Natural killer cell (primary cell): ENCODE results near the gene TMEM98. TPM values are rescaled to one million over a fixed set of nuclear protein-coding genes. Genes with fewer than 3 reads are reported as not detected.
A peak's percentile ranks its signal among the peaks of the same experiment; 100 is the strongest.

Source experiments
- ATAC-seq, 3 donors: fragments of 150-1000 bp in 2 of 3; fragments of 200-7000 bp in 1 of 3; cut with Tn5 transposase; 1 replicate in 1 of 3; 2 replicates in 2 of 3; pipeline ENCODE4 v1.10.0; 2021; ENCODE audit warnings: mild to moderate bottlenecking in 2 of 3, moderate library complexity in 2 of 3
- DNase-seq, 2 donors: peaks; one replicate each; pipeline versions ENCODE4 v3.0.0 to v3.0.0-alpha.2; 2013 to 2021; ENCODE audit warnings: mixed read lengths in 1 of 2
- H3K27ac ChIP-seq: one replicate; pipeline ENCODE4 v1.5.1; 2013; ENCODE audit warnings: mild to moderate bottlenecking, low read length
- H3K27me3 ChIP-seq: one replicate; pipeline ENCODE4 v1.6.1; 2013; ENCODE audit warnings: low read length; ENCODE audit not compliant: control insufficient read depth, insufficient read depth
- H3K36me3 ChIP-seq: one replicate; pipeline ENCODE4 v1.6.1; 2013; ENCODE audit warnings: low read length; ENCODE audit not compliant: control insufficient read depth, insufficient read depth
- H3K4me1 ChIP-seq: one replicate; pipeline ENCODE4 v1.6.1; 2013; ENCODE audit warnings: low read length; ENCODE audit not compliant: control insufficient read depth, insufficient read depth
- H3K4me3 ChIP-seq: one replicate; pipeline ENCODE4 v1.5.1; 2013; ENCODE audit warnings: low read length
- H3K9me3 ChIP-seq: one replicate; pipeline ENCODE4 v1.6.1; 2013; ENCODE audit warnings: low read length; ENCODE audit not compliant: control insufficient read depth, insufficient read depth
- H3K27ac Mint-ChIP-seq, 2 donors: one replicate each; pipeline ENCODE4 v1.8.0; 2022; ENCODE audit warnings: mild to moderate bottlenecking in 2 of 2, mixed read lengths in 2 of 2, moderate library complexity in 1 of 2
- H3K27me3 Mint-ChIP-seq, 2 donors: one replicate each; pipeline ENCODE4 v1.8.0; 2022; ENCODE audit warnings: low read depth in 2 of 2, mixed read lengths in 2 of 2
- H3K36me3 Mint-ChIP-seq: one replicate; pipeline ENCODE4 v1.8.0; 2022; ENCODE audit warnings: mixed read lengths
- H3K4me1 Mint-ChIP-seq, 2 donors: one replicate each; pipeline ENCODE4 v1.8.0; 2022; ENCODE audit warnings: mixed read lengths in 2 of 2
- H3K4me3 Mint-ChIP-seq: one replicate; pipeline ENCODE4 v1.8.0; 2022; ENCODE audit warnings: mild to moderate bottlenecking, moderate library complexity, mixed read lengths
- H3K9me3 Mint-ChIP-seq, 2 donors: one replicate each; pipeline ENCODE4 v1.8.0; 2022; ENCODE audit warnings: mixed read lengths in 2 of 2
- WGBS: methylation state at CpG from one replicate; pipeline ENCODE4 v1.1.7; 2013; ENCODE audit warnings: missing lambda C conversion rate; ENCODE audit not compliant: insufficient coverage; 5-methylcytosine and 5-hydroxymethylcytosine counted together
- intact Hi-C: fragments of 100-400 bp; cut with micrococcal nuclease; formaldehyde crosslinking; loops from one replicate; pipeline ENCODE4 v1.14.2; 2022
- total RNA-seq, 4 donors: library from RNA; stranded (reverse); fragments of 120-200 nt in 1 of 4; gene quantifications; one replicate each; pipeline versions ENCODE4 v1.2.3 to v1.2.4, GENCODE V29; 2013 to 2022
- TF ChIP-seq, protein P1 (sequence below): fragments of 200-600 bp; IDR thresholded peaks from one replicate; pipeline ENCODE4 v1.8.0; 2022; ENCODE audit warnings: antibody characterized with exemption

Gene TMEM98
- total RNA-seq, 3 donors from 2014 or later (not counting 1 experiment from before 2014, with no cell fraction given), result not detected

DNA sequence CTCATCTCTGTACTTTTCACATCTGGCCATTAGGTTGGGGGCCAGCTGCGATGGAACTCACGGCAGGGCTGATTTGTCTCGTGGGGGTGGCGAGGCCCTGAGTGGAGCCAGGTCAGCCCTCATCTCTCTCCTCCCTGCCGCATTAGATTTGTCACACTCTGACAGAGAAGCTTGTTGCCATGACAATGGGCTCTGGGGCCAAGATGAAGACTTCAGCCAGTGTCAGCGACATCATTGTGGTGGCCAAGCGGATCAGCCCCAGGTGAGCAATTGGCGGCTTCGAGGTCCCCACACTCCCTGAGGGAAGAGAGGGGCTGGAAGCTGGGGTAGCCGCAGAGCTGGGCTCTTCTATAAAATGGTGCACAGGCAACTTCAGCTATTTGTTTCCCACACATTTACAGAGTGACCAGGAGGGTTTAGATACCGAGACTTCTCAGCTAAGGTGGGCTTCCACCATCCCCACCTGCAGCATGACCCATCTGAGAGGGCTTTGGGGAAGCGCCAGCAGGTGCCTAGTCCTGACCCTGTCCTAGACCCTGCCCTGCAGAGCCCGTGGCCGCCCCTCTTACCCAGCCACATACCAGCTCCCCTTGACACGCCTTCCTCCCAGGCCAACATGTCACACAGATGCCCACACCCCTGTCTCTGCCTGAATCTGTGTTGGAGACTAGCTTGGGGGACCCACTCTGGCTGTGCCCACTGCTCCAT is 8.4 kb downstream of the TMEM98 start:
- Mint-ChIP-seq H3K9me3 (no peaks in the 10 kb centered on the region), H3K27me3 (peaks cover 12 to 14% of the 10 kb centered on the region in 2 donors), H3K27ac (no peak overlapping the region), H3K36me3 (no peaks in the 10 kb centered on the region), H3K4me1 (peaks cover 0 to 6% of the 10 kb centered on the region in 2 donors), H3K4me3 (no peak overlapping the region)
- 88% methylated on average over 15 of the region's 15 CpGs for WGBS
- Histone ChIP-seq H3K27me3 (no peaks in the 10 kb centered on the region), H3K4me1 (peaks cover 5% of the 10 kb centered on the region), H3K36me3 (no peaks in the 10 kb centered on the region), H3K27ac (no peak overlapping the region), H3K9me3 (no peaks in the 10 kb centered on the region), H3K4me3 (no peak overlapping the region)
- ATAC-seq, result peak in 1 of 3 donors; percentile 9
- TF ChIP-seq, protein P1, sequence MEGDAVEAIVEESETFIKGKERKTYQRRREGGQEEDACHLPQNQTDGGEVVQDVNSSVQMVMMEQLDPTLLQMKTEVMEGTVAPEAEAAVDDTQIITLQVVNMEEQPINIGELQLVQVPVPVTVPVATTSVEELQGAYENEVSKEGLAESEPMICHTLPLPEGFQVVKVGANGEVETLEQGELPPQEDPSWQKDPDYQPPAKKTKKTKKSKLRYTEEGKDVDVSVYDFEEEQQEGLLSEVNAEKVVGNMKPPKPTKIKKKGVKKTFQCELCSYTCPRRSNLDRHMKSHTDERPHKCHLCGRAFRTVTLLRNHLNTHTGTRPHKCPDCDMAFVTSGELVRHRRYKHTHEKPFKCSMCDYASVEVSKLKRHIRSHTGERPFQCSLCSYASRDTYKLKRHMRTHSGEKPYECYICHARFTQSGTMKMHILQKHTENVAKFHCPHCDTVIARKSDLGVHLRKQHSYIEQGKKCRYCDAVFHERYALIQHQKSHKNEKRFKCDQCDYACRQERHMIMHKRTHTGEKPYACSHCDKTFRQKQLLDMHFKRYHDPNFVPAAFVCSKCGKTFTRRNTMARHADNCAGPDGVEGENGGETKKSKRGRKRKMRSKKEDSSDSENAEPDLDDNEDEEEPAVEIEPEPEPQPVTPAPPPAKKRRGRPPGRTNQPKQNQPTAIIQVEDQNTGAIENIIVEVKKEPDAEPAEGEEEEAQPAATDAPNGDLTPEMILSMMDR, result no peak
- DNase-seq, result no peak
- intact Hi-C loops, result no loop called here

DNA sequence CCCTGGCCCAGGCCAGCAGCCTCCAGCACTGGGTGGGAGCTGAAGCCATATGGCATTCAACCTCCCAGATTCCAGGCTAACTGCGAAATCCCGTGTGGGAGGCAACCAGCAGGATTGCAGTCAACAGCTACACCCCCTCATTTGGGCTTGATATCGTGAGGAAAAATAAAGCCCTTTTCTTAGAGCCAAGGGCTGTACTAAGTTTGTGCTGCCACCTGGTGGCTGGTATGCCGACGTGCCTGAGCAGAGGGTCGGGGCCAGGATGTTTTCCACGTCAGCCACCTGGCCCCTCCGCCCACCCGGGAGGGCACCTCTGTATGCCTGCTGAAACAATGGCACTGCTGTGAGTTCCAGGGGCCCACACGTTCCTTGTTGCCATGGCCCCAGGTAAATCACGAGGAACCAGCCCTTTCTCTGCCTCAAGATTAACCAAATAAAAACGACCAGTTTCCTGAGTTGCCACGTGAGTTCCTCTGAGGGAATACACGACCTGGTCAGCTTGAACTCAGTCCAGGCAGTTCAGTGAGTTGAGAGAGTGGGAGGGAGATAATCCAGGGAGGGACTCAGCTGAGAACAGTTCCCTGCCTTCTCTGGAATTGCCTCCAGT is 9.0 kb downstream of the TMEM98 start:
- Histone ChIP-seq H3K36me3 (no peaks in the 10 kb centered on the region), H3K27ac (no peak overlapping the region), H3K4me1 (peaks cover 5% of the 10 kb centered on the region), H3K4me3 (no peak overlapping the region), H3K9me3 (no peaks in the 10 kb centered on the region), H3K27me3 (no peaks in the 10 kb centered on the region)
- no peak overlapping the region for H3K27ac Mint-ChIP-seq
- intact Hi-C loops, result loop anchor here (1.0 kb wide), 1 partner anchor 154 kb away; no protein-coding TSS in a partner anchor
- no peaks in the 10 kb centered on the region for H3K36me3 Mint-ChIP-seq
- no peaks in the 10 kb centered on the region for H3K9me3 Mint-ChIP-seq
- DNase-seq (peak; percentile 45 to 81), ATAC-seq (peak; percentile 55 to 74 (median 62))
- peaks cover 0 to 6% of the 10 kb centered on the region in 2 donors for H3K4me1 Mint-ChIP-seq
- TF ChIP-seq, protein P1, result peak; percentile 69
- WGBS, result 7% methylated on average over 14 of the region's 14 CpGs
- peaks cover 10 to 12% of the 10 kb centered on the region in 2 donors for H3K27me3 Mint-ChIP-seq
- H3K4me3 Mint-ChIP-seq, result no peak overlapping the region

DNA sequence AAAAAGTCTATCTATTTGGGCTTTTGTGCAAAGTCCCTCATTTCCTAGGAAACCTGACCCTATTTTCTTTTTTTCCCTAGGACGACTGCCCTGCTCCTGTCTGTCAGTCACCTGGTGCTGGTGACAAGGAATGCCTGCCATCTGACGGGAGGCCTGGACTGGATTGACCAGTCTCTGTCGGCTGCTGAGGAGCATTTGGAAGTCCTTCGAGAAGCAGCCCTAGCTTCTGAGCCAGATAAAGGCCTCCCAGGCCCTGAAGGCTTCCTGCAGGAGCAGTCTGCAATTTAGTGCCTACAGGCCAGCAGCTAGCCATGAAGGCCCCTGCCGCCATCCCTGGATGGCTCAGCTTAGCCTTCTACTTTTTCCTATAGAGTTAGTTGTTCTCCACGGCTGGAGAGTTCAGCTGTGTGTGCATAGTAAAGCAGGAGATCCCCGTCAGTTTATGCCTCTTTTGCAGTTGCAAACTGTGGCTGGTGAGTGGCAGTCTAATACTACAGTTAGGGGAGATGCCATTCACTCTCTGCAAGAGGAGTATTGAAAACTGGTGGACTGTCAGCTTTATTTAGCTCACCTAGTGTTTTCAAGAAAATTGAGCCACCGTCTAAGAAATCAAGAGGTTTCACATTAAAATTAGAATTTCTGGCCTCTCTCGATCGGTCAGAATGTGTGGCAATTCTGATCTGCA is 12.9 kb downstream of the TMEM98 start:
- Mint-ChIP-seq H3K36me3 (no peaks in the 10 kb centered on the region), H3K27me3 (peaks cover 0 to 6% of the 10 kb centered on the region in 2 donors), H3K4me1 (peaks cover 0 to 6% of the 10 kb centered on the region in 2 donors), H3K9me3 (no peaks in the 10 kb centered on the region), H3K27ac (no peak overlapping the region), H3K4me3 (no peak overlapping the region)
- 92% methylated on average over 10 of the region's 10 CpGs for WGBS
- intact Hi-C loops, result no loop called here
- Histone ChIP-seq H3K4me1 (peaks cover 5% of the 10 kb centered on the region), H3K27me3 (no peaks in the 10 kb centered on the region), H3K9me3 (no peaks in the 10 kb centered on the region), H3K27ac (no peak overlapping the region), H3K36me3 (no peaks in the 10 kb centered on the region), H3K4me3 (no peak overlapping the region)
- no peak for DNase-seq
- TF ChIP-seq, protein P1, result no peak
- ATAC-seq, result no peak
